Hematopoietic multipotent progenitor cell treated with erythropoietin and hydrocortisone succinate and interleukin-3 and kit ligand, for 17 days (in vitro differentiated cells): Measurements from ENCODE around the gene CNN3.
"Not testable (repeated sequence)": the region's sequence is repeated elsewhere in the genome, so short reads cannot be mapped to it uniquely, and the experiment has no call there.

Experiments
- DNase-seq: peaks from one replicate; pipeline ENCODE4 v3.0.0-alpha.2; 2015; ENCODE audit warnings: low spot score

Gene CNN3

DNA sequence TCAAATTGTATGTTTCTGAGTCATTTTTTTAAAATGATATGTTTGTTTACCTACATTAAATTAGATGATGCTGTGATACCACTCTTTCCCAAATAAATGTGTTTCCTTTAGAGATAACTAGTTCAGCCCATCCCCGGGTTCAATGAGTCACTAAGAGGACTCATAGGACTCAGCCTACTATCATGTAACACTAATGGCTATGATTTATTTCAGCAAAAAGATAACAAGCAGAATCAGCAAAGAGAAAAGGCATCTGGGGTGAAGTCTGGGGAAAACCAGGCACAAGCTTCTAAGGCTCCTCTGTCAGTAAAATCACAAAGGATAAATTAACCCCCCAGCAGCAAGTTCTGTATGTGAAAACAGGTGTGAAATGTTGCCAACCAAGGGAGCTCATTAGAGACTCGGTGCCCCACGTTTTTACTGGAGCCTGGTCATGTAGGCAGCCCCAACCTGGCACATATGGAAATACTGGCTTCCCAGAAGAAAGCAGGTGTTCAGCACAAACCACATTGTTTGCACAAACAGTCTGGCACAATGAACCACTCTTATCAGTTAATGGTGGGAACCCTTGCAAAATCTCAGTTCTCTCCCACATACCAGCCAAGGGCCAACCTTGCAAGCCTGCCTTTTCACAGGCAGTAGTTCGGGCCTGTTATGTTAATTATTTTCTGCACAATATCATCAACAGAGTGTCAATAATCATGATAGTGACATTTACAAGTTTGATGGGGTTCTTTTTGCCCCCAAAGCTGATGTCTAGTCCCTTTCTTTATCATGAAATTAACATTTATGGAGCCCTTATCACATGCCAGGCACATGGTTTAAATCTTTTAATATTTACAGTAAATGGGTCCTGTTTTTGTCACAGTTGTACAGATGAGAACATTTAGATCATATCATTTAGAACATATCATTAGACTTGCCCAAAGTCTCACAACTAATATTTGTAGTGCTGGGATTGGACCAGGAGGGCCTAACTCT, 23.1 kb upstream of the CNN3 start:
- DNase-seq = no peak

GRCh38 chr1:94947437-94947836, 20.5 kb upstream of the CNN3 start:
- DNase-seq = no peak

DNA sequence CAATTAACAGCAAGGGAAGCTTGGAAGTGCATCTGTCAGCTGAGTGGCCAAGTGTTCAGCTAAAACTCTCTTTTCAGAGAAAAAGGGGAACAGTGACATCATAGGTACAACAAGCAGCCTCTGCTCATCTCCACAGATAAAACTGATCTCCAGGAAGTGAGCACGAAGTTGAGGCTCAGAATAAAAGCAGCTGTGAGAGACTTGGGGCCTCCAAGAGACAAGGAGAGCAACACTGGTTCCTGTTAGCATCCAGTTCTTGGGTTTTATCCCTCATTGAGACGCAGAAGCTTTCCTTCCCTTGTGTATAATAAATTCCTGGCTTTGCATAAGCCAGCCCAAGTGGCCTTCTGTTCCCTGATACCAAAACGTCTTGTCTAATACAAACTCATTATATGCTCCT, 20.0 kb upstream of the CNN3 start:
- no peak for DNase-seq

GRCh38 chr1:94942171-94943128, 15.5 kb upstream of the CNN3 start:
- DNase-seq = no peak

DNA sequence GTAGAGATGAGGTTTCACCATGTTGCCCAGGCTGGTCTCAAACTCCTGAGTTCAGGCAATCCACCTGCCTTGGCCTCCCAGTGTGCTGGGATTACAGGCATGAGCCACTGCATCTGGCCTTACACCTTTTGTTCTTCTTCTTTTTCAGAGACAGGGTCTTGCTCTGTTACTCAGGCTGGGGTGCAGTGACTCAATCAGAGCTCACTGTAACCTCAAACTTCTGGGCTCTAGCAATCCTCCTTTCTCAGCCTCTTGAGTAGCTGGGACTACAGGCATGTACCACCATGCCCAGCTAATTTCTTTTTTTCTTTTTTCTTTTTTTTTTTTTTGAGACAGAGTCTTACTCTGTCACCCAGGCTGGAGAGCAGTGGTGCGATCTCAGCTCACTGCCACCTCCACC, 14.6 kb upstream of the CNN3 start:
- not testable (repeated sequence) for DNase-seq

- no peak for DNase-seq
These were observed 13.8 kb upstream of the CNN3 start for GRCh38 chr1:94940738-94941137.

DNA sequence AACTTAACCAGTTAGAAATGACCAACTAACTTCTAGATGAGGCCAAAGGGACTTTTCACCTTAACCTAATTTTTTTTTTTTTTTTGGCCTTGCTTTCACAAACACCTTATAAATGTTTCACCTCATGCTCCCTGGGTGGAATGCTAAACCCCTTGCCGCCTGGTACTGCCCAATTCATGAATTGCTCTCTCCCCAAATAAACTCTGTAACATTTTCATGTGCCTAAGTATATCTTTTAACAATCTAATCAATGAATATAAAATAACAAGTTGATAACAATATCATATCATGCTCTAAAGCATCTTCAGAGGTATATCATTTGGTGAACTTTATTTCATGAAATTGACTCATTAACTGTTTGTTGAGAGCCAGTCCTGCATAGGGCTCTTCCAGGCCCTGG, 10.9 kb upstream of the CNN3 start:
- no peak for DNase-seq

DNA sequence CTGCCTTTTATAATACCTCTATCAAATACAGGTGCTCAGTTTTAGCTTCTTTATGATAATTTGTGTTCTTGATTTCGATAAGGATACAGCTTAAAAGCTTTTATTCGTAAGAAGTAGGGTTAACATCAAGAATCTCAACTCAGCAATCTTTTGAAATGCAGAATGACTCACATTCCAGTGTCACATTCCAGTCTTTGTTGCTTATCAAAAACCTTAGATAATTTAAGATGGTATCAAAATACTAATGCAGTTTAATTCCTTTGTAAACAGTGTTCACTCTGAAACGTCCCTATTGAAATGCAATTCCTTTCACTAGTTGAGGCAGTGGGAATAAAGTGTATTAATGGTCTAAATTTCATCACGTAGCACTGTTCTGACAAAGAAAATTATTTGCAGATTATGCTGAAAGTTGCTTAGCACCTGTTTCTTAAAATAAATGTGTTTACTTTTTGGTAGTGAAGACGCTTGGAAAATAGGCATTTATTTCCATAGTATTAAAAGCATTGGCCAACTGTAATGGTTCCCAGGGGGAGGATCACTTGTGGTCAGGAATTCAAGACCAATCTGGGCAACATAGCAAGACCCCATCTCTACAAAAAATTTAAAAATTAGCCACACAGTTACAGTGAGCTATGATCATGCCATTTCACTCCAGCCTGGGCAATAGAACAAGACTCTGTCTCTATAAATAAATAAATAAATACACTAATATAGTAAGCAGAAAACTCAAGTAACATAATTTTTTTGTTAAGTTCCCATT, 10.1 kb upstream of the CNN3 start:
- no peak for DNase-seq

DNA sequence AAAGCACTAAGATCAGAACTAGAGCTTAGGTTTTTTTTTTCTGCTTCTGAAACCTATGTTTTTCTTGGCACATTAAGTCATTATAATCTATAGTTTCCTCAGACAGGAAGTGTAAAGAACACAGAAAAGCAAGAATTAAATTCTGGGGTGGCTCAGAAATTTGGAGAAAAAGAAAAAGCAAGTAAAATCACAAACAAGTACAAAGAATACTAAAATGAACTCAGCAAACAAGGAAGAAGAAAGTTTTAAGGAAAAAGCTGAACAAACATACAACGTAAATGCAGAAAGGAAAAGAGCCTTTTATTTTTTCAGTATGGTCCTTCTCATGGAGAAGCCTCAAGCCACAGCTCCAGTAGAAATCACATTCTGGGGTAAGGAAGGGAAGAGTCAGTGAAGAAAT, 8.6 kb upstream of the CNN3 start:
- no peak for DNase-seq

DNA sequence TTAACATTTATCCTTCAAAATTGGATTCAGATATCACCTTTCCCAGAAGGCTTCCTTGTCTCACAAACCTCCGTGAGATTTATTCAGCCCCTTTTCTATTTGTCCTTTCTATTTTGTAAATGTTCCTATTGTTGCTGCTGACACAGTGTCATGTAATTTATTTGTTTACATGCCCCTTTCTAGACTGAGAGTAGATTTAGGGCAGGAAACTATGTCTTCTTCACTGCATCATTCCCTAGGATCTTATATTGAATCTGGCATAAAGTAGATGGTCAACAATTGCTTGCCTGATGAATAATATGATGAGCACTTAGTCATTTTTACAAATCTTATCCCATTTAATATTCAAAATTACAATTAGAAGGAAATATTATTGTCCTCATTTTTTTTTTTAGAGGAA, 8.1 kb upstream of the CNN3 start:
- DNase-seq = no peak

DNA sequence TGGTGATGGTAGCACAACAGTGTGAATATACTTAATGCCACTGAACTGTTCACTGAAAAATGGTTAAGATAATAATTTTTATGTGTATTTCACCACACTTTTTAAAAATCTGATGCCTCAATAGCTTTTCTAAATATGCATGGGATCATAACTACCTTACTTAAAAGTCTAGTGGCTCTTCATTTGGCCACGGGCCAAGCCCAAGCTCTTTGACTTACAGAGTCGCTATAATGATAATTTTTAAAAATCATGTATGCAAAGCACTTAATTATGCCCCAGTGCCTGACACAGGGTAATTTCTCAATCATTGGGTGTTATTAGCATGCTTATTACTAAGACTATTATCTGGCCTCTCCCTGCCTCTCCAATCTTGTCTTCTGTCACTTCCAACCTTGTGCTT, 7.6 kb upstream of the CNN3 start:
- no peak for DNase-seq

- no peak for DNase-seq
These were observed 4.4 kb upstream of the CNN3 start for GRCh38 chr1:94931254-94931841.

- no peak for DNase-seq
These were observed 2.7 kb upstream of the CNN3 start for GRCh38 chr1:94929351-94930217.

DNA sequence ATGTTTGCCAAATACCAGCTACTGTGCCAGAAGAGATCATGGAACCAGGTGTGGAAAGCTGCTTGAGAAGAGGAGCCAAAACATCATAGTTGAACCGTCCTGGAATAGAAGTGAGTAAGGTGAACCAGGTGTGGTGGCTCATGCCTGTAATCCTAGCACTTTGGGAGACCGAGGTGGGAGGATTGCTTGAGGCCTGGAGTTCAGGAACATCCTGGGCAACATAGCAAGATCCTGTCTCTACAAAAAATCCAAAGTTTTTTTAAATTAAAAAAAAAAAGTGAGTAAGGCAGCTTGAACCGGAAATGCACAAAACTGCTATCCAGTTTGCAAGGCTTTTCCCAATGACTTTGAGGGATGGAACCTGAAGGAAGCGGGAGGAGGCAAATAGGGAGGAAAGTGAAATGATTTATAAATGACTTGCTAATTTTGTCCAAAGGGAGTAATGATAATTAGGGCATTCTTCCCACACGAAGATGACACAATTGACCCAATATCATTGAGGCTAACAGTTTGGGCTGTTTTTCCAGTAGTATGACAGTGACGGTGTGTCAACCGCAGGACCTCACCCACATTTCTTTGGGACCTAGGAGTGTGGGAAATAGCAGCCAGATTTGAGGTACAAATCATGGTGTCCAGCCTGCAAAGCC, 1.5 kb upstream of the CNN3 start:
- no peak for DNase-seq

- no peak for DNase-seq
These were observed 680 bp upstream of the CNN3 start for GRCh38 chr1:94927405-94928175.

- DNase-seq = no peak
These were observed 590 bp downstream of the CNN3 start for GRCh38 chr1:94926126-94926914.

- no peak for DNase-seq
These were observed 1.3 kb downstream of the CNN3 start for GRCh38 chr1:94925561-94926125.

DNA sequence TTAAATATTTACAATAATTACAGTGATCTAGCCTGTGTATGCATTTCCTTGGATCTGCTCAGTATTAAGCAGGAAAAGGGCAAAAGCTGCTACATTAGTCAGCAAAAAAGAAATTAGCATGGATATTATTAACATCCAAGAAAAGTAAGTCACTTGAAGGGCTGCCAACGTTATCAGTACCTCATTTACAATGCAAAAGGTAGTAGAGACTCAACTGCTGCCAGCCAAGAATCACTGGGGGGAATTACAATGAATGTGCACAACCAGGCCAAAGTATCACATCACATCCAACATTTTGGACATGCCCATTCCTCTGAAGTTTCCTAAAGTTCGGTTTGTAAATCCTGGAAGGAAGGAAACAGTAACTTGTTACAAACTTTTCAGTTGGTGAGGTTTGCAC, 1.9 kb downstream of the CNN3 start:
- no peak for DNase-seq
